OCI-LY1 (cell line): ENCODE results near the gene HNRNPF.
"Not testable (repeated sequence)": the region's sequence is repeated elsewhere in the genome, so short reads cannot be mapped to it uniquely, and the experiment has no call there.

Experiments
- H2AFZ ChIP-seq: fragments of 200-600 bp; sonication (generic), shearing (Covaris generic); 2 replicates; pipeline ENCODE4 v1.6.0; 2014; ENCODE audit warnings: antibody characterized with exemption, mild to moderate bottlenecking, low read length
- H3F3A ChIP-seq: fragments of 200-600 bp; sonication (generic), shearing (Covaris generic); 2 replicates; pipeline ENCODE4 v1.6.0; 2014; ENCODE audit warnings: mild to moderate bottlenecking, antibody characterized with exemption, low read length, moderate library complexity; ENCODE audit not compliant: insufficient read depth
- H3K27ac ChIP-seq: fragments of 200-600 bp; sonication (generic); 2 replicates; pipeline ENCODE4 v1.5.1; 2014; ENCODE audit warnings: low read length, mixed run types, mild to moderate bottlenecking, low read depth; ENCODE audit not compliant: poor library complexity, severe bottlenecking
- H3K27me3 ChIP-seq: fragments of 200-600 bp; sonication (generic); 2 replicates; pipeline ENCODE4 v1.6.0; 2014; ENCODE audit warnings: antibody characterized with exemption, mild to moderate bottlenecking, low read length, moderate library complexity; ENCODE audit not compliant: insufficient read depth
- H3K36me3 ChIP-seq: fragments of 200-600 bp; sonication (generic); 2 replicates; pipeline ENCODE4 v1.6.1; 2014; ENCODE audit warnings: mild to moderate bottlenecking, antibody characterized with exemption, low read length, moderate library complexity, mixed read lengths; ENCODE audit not compliant: insufficient read depth
- H3K4me1 ChIP-seq: fragments of 200-600 bp; sonication (generic); 2 replicates; pipeline ENCODE4 v1.5.1; 2014; ENCODE audit warnings: mild to moderate bottlenecking, low read length, moderate library complexity; ENCODE audit not compliant: insufficient read depth, severe bottlenecking
- H3K4me2 ChIP-seq: fragments of 200-600 bp; sonication (generic), shearing (Covaris generic); 2 replicates; pipeline ENCODE4 v1.6.1; 2014; ENCODE audit warnings: low read length
- H3K4me3 ChIP-seq: fragments of 200-600 bp; sonication (generic); 2 replicates; pipeline ENCODE4 v1.5.1; 2014; ENCODE audit warnings: low read length, low read depth, mild to moderate bottlenecking, mixed read lengths; ENCODE audit not compliant: poor library complexity, severe bottlenecking
- H3K79me2 ChIP-seq: fragments of 200-600 bp; shearing (Covaris generic); 2 replicates; pipeline ENCODE4 v1.6.1; 2016; ENCODE audit warnings: mixed run types, low read length, mixed read lengths; ENCODE audit not compliant: insufficient read depth
- H3K9ac ChIP-seq: fragments of 200-600 bp; sonication (generic), shearing (Covaris generic); 2 replicates; pipeline ENCODE4 v1.6.1; 2014; ENCODE audit warnings: mild to moderate bottlenecking, low read length, mixed read lengths
- H3K9me2 ChIP-seq: fragments of 200-600 bp; sonication (generic), shearing (Covaris generic); 2 replicates; pipeline ENCODE4 v1.6.1; 2014; ENCODE audit warnings: low read depth, mild to moderate bottlenecking, low read length, mixed read lengths
- H3K9me3 ChIP-seq: fragments of 200-600 bp; shearing (Covaris generic); 2 replicates; pipeline ENCODE4 v1.6.1; 2014; ENCODE audit warnings: low read length, mixed read lengths
- H4K20me1 ChIP-seq: fragments of 200-600 bp; sonication (generic), shearing (Covaris generic); 2 replicates; pipeline ENCODE4 v1.6.0; 2016; ENCODE audit warnings: mild to moderate bottlenecking, low read length; ENCODE audit not compliant: insufficient read depth
- EZH2 ChIP-seq: fragments of 200-600 bp; sonication (generic), shearing (Covaris generic); IDR thresholded peaks from 2 replicates; pipeline ENCODE4 v1.8.0; 2017; ENCODE audit warnings: borderline replicate concordance, mixed run types, mild to moderate bottlenecking, antibody characterized with exemption, low read length, moderate library complexity, mixed read lengths
- TF ChIP-seq, protein P1 (sequence below): fragments of 200-600 bp; sonication (generic), shearing (Covaris generic); IDR thresholded peaks from 2 replicates; pipeline ENCODE4 v1.5.1; 2017; ENCODE audit warnings: mild to moderate bottlenecking, antibody characterized with exemption, low read length, moderate library complexity, mixed read lengths

HNRNPF gene

DNA sequence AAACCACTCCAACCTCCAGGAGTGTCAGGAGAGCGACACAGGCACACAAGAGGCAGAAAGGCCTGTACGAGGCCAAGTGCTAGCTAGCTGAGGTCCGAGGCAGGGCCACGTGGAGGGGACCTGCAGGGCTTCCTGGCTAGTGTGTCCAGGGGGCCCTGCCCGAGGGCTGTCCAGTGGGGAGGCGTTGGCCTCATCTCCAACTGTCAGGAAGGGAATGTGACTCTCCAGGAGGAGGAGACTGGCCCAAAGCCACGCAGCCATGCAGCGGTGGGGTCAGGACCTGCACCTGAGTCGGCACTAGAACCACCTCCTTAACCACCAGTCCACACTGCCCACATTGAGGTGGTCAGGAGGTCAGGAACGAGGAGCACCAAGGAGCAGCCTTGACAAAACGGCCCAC lies 69.8 kb downstream of the HNRNPF start:
- H4K20me1 ChIP-seq = no peaks in the 10 kb centered on the region
- no peak overlapping the region for H3K27ac ChIP-seq
- no peaks in the 10 kb centered on the region for H3K27me3 ChIP-seq
- no peaks in the 10 kb centered on the region for H3K4me1 ChIP-seq
- H3K4me2 ChIP-seq = no peak overlapping the region
- H3K9me2 ChIP-seq = no peaks in the 10 kb centered on the region
- no peak overlapping the region for H3K4me3 ChIP-seq
- H3K79me2 ChIP-seq = no peaks in the 10 kb centered on the region
- no peak overlapping the region for H2AFZ ChIP-seq
- H3F3A ChIP-seq = no peaks in the 10 kb centered on the region
- no peaks in the 10 kb centered on the region for H3K9me3 ChIP-seq
- TF ChIP-seq, protein P1, sequence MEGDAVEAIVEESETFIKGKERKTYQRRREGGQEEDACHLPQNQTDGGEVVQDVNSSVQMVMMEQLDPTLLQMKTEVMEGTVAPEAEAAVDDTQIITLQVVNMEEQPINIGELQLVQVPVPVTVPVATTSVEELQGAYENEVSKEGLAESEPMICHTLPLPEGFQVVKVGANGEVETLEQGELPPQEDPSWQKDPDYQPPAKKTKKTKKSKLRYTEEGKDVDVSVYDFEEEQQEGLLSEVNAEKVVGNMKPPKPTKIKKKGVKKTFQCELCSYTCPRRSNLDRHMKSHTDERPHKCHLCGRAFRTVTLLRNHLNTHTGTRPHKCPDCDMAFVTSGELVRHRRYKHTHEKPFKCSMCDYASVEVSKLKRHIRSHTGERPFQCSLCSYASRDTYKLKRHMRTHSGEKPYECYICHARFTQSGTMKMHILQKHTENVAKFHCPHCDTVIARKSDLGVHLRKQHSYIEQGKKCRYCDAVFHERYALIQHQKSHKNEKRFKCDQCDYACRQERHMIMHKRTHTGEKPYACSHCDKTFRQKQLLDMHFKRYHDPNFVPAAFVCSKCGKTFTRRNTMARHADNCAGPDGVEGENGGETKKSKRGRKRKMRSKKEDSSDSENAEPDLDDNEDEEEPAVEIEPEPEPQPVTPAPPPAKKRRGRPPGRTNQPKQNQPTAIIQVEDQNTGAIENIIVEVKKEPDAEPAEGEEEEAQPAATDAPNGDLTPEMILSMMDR = no peak
- no peak for TF ChIP-seq EZH2
- no peaks in the 10 kb centered on the region for H3K36me3 ChIP-seq
- H3K9ac ChIP-seq = no peak overlapping the region

DNA sequence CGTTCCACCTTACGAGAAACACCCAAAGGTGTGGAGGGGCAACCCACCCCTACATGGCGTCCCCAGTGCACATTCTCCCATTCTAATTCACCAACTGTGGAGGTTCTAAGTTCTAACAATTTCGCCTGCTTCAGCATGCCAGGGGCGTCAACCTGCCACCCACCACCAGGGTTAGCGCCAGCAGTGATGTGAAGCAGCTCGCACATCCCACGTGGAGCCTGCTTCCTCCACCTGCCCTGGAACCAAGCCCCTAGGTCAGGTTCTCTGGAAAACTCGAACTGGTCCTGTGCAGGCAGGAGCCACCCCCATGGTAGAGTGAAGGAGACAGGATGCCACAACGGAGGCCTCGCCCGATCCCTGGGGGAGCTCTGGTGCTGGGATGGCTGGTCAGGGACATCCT lies 70.9 kb downstream of the HNRNPF start:
- no peaks in the 10 kb centered on the region for H3K79me2 ChIP-seq
- no peak overlapping the region for H3K4me3 ChIP-seq
- H3K9me3 ChIP-seq = no peaks in the 10 kb centered on the region
- H3K9me2 ChIP-seq = no peaks in the 10 kb centered on the region
- H3K27ac ChIP-seq = no peak overlapping the region
- TF ChIP-seq, protein P1 = no peak
- TF ChIP-seq EZH2 = no peak
- no peaks in the 10 kb centered on the region for H3K4me1 ChIP-seq
- H3K4me2 ChIP-seq = no peak overlapping the region
- no peaks in the 10 kb centered on the region for H3F3A ChIP-seq
- H3K27me3 ChIP-seq = no peaks in the 10 kb centered on the region
- no peak overlapping the region for H3K9ac ChIP-seq
- H4K20me1 ChIP-seq = no peaks in the 10 kb centered on the region
- H2AFZ ChIP-seq = no peak overlapping the region
- no peaks in the 10 kb centered on the region for H3K36me3 ChIP-seq

DNA sequence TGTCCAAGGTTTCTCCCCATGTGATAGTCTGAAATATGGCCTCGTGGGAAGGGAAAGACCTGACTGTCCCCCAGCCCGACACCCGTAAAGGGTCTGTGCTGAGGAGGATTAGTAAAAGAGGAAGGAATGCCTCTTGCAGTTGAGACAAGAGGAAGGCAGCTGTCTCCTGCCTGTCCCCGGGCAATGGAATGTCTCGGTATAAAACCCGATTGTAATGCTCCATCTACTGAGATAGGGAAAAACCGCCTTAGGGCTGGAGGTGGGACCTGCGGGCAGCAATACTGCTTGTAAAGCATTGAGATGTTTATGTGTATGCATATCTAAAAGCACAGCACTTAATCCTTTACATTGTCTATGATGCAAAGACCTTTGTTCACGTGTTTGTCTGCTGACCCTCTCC lies 71.5 kb downstream of the HNRNPF start:
- not testable (repeated sequence) for H3K9me2 ChIP-seq, H4K20me1 ChIP-seq, H3K27ac ChIP-seq, H3K4me2 ChIP-seq, H3K79me2 ChIP-seq, H3K36me3 ChIP-seq, H2AFZ ChIP-seq, H3K27me3 ChIP-seq, H3K4me3 ChIP-seq, H3K9me3 ChIP-seq, H3K9ac ChIP-seq, H3K4me1 ChIP-seq, H3F3A ChIP-seq

DNA sequence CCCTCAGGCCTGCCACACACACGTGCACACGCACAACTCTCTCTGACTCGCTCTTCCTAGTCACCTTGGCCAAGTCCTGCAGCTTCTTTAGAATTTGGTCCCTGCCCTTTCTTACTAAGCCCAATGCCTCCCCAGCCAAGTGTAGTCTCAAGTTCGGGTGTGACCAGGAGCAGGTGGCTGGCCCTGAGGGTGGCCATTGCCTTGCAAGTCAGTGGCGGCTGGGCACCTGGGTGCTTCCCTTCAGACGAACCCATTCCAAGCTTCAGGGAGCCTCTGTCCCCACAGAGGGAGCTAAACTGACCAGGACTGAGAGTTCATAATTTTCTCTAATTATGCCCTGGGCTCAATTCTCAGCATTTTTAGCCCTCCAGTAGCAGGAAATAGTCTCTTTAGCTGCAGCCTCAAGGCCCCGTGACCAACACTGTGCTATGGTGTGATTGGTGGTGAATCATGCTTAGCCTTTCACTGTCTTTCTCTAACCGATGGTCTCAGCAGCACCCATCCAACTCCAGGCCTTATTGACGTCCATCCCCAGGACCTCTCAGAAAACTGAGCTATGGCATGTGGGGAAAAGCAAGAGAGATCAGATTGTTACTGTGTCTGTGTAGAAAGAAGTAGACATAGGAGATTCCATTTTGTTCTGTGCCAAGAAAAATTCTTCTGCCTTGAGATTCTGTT lies 72.2 kb downstream of the HNRNPF start:
- H3K4me3 ChIP-seq = no peak overlapping the region
- no peaks in the 10 kb centered on the region for H3K9me3 ChIP-seq
- H3K9ac ChIP-seq = no peak overlapping the region
- no peaks in the 10 kb centered on the region for H3K36me3 ChIP-seq
- H3K79me2 ChIP-seq = no peaks in the 10 kb centered on the region
- H3K9me2 ChIP-seq = no peaks in the 10 kb centered on the region
- no peak overlapping the region for H2AFZ ChIP-seq
- H3K4me1 ChIP-seq = no peaks in the 10 kb centered on the region
- H3K4me2 ChIP-seq = no peak overlapping the region
- H3K27ac ChIP-seq = no peak overlapping the region
- TF ChIP-seq, protein P1 = no peak
- no peak for TF ChIP-seq EZH2
- H4K20me1 ChIP-seq = no peaks in the 10 kb centered on the region
- H3K27me3 ChIP-seq = no peaks in the 10 kb centered on the region
- no peaks in the 10 kb centered on the region for H3F3A ChIP-seq
